ENCODE data around the gene DPP4.

DPP4 gene

DNA sequence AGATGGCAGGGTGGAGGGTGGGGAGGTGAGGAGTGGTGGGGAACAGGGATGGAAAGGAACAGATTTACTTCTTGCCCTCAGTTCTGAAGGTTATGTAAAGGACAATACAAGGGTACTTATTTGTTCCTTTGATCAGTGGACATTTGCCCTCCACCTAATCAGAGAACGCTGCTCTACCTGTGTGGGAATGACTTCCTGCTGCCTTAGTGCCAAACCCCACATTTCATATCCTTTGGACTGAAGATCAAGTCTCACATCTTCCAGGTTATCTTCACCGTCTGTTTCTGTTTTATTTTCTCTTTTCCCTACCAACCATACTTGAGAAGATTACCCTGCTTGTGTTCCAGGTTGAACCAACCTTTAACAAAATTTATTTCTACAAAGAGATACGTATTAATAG lies 8.7 kb upstream of the DPP4 start:
- no peaks in the 10 kb centered on the region for H3K36me3 ChIP-seq (replicated peaks; ENCODE audit: insufficient read depth, low read length)
- no peaks in the 10 kb centered on the region for H3F3A ChIP-seq (ENCODE audit: insufficient read depth, low read length)
- no peak overlapping the region for H3K4me3 ChIP-seq (ENCODE audit: low read length)
- no peaks in the 10 kb centered on the region for H3K4me1 ChIP-seq (ENCODE audit: low read length)
- TF ChIP-seq, protein P1, sequence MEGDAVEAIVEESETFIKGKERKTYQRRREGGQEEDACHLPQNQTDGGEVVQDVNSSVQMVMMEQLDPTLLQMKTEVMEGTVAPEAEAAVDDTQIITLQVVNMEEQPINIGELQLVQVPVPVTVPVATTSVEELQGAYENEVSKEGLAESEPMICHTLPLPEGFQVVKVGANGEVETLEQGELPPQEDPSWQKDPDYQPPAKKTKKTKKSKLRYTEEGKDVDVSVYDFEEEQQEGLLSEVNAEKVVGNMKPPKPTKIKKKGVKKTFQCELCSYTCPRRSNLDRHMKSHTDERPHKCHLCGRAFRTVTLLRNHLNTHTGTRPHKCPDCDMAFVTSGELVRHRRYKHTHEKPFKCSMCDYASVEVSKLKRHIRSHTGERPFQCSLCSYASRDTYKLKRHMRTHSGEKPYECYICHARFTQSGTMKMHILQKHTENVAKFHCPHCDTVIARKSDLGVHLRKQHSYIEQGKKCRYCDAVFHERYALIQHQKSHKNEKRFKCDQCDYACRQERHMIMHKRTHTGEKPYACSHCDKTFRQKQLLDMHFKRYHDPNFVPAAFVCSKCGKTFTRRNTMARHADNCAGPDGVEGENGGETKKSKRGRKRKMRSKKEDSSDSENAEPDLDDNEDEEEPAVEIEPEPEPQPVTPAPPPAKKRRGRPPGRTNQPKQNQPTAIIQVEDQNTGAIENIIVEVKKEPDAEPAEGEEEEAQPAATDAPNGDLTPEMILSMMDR (IDR thresholded peaks at IDR 0.05; ENCODE audit: low read length) = no peak
- TF ChIP-seq EZH2 (optimal IDR thresholded peaks at IDR 0.05; ENCODE audit: low read depth, low read length) (no peak), EZH2phosphoT487 (IDR thresholded peaks at IDR 0.05; ENCODE audit: low read length) (no peak)
- H3K4me2 ChIP-seq (ENCODE audit: low read depth, low read length) = no peak overlapping the region
- H3K9me3 ChIP-seq (replicated peaks; ENCODE audit: insufficient read depth, low read length) = no peaks in the 10 kb centered on the region
- H2AFZ ChIP-seq (ENCODE audit: low read length) = no peak overlapping the region
- no peaks in the 10 kb centered on the region for H3K27me3 ChIP-seq (replicated peaks; ENCODE audit: insufficient read depth, low read length)
- H3K9me2 ChIP-seq (replicated peaks; ENCODE audit: insufficient read depth, low read length) = no peaks in the 10 kb centered on the region
- H3K9ac ChIP-seq (ENCODE audit: low read length) = no peak overlapping the region
- no peaks in the 10 kb centered on the region for H4K20me1 ChIP-seq (ENCODE audit: insufficient read depth, low read length)
- no peaks in the 10 kb centered on the region for H3K79me2 ChIP-seq (ENCODE audit: low read length)
- DNase-seq = no peak
- no peak overlapping the region for H3K27ac ChIP-seq (ENCODE audit: low read length)

DNA sequence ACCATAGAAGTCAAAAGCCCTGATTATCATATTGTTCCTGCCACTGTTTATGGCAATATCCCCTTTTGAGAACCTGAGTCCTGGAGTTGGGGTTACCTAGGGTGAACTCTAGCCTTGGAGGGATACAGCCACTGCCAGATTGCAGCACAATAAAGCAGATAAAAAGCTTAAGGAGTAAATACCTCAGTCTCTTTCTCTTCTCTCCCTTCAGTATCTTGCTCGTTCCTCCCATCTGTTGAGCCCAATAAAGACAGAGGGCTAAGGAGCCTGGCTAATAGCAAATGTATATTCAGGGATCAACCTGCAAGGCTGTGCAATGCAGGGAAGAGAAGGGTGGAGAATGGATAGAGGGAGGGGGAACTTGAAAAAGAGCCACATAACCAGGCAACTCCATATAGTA lies 8.0 kb upstream of the DPP4 start:
- Histone ChIP-seq H3K4me1 (ENCODE audit: low read length) (no peaks in the 10 kb centered on the region), H3K4me2 (ENCODE audit: low read depth, low read length) (no peak overlapping the region), H3K9me3 (replicated peaks; ENCODE audit: insufficient read depth, low read length) (no peaks in the 10 kb centered on the region), H3K9ac (ENCODE audit: low read length) (no peak overlapping the region), H3K4me3 (ENCODE audit: low read length) (no peak overlapping the region), H3K36me3 (replicated peaks; ENCODE audit: insufficient read depth, low read length) (no peaks in the 10 kb centered on the region), H3F3A (ENCODE audit: insufficient read depth, low read length) (no peaks in the 10 kb centered on the region), H4K20me1 (ENCODE audit: insufficient read depth, low read length) (no peaks in the 10 kb centered on the region), H2AFZ (ENCODE audit: low read length) (no peak overlapping the region), H3K9me2 (replicated peaks; ENCODE audit: insufficient read depth, low read length) (no peaks in the 10 kb centered on the region), H3K27me3 (replicated peaks; ENCODE audit: insufficient read depth, low read length) (no peaks in the 10 kb centered on the region), H3K79me2 (ENCODE audit: low read length) (no peaks in the 10 kb centered on the region), H3K27ac (ENCODE audit: low read length) (no peak overlapping the region)
- TF ChIP-seq EZH2 (optimal IDR thresholded peaks at IDR 0.05; ENCODE audit: low read depth, low read length) (no peak), EZH2phosphoT487 (IDR thresholded peaks at IDR 0.05; ENCODE audit: low read length) (no peak)
- TF ChIP-seq, protein P1 (IDR thresholded peaks at IDR 0.05; ENCODE audit: low read length) = no peak
- DNase-seq = no peak

DNA sequence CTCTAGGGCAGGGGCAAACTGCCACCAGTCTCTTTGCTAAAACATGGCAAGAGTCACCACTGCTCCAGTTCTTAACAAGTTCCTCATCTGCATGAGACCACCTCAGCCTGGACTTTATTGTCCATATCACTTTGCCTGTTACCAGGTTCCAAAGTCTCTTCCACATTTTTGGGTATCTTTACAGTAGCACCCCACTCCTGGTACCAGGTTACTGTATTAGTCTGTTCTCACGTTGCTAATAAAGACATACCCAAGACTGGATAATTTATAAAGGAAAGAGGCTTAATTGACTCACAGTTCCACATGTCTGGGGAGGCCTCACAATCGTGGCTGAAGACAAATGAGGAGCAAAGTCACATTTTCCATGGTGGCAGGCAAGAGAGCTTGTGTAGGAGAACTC lies 5.5 kb upstream of the DPP4 start:
- Histone ChIP-seq H2AFZ (ENCODE audit: low read length) (no peak overlapping the region), H3K79me2 (ENCODE audit: low read length) (no peaks in the 10 kb centered on the region), H3K9me2 (replicated peaks; ENCODE audit: insufficient read depth, low read length) (no peaks in the 10 kb centered on the region), H3K27ac (ENCODE audit: low read length) (no peak overlapping the region), H4K20me1 (ENCODE audit: insufficient read depth, low read length) (no peaks in the 10 kb centered on the region), H3F3A (ENCODE audit: insufficient read depth, low read length) (no peaks in the 10 kb centered on the region), H3K36me3 (replicated peaks; ENCODE audit: insufficient read depth, low read length) (no peaks in the 10 kb centered on the region), H3K4me1 (ENCODE audit: low read length) (no peaks in the 10 kb centered on the region), H3K4me2 (ENCODE audit: low read depth, low read length) (no peak overlapping the region), H3K9ac (ENCODE audit: low read length) (no peak overlapping the region), H3K27me3 (replicated peaks; ENCODE audit: insufficient read depth, low read length) (0 out of 2 replicates have a peak, but pooled peaks cover 4% of the 10 kb centered on the region), H3K9me3 (replicated peaks; ENCODE audit: insufficient read depth, low read length) (no peaks in the 10 kb centered on the region), H3K4me3 (ENCODE audit: low read length) (no peak overlapping the region)
- DNase-seq = no peak
- TF ChIP-seq EZH2phosphoT487 (IDR thresholded peaks at IDR 0.05; ENCODE audit: low read length) (no peak), EZH2 (optimal IDR thresholded peaks at IDR 0.05; ENCODE audit: low read depth, low read length) (no peak)
- TF ChIP-seq, protein P1 (IDR thresholded peaks at IDR 0.05; ENCODE audit: low read length) = no peak

Data from MM.1S (cell line).